Coronary artery (tissue), 2 donors: Measurements from ENCODE around the gene AP4S1.

Source experiments
- DNase-seq: peaks from one replicate; pipeline ENCODE4 v3.0.0-alpha.2; 2017; ENCODE audit warnings: low spot score
- H3K27ac ChIP-seq, 2 donors: fragments of 200-600 bp; sonication (generic); one replicate each; pipeline ENCODE4 v1.5.1; 2016 to 2019
- H3K4me3 ChIP-seq: fragments of 200-600 bp; sonication (generic); 2 replicates; pipeline ENCODE4 v1.5.1; 2016; ENCODE audit warnings: mild to moderate bottlenecking, moderate library complexity
- TF ChIP-seq, protein P1 (sequence below): fragments of 200-600 bp; sonication (generic); IDR thresholded peaks from one replicate; pipeline ENCODE4 v1.5.1; 2019; ENCODE audit warnings: antibody characterized with exemption

The AP4S1 gene

DNA sequence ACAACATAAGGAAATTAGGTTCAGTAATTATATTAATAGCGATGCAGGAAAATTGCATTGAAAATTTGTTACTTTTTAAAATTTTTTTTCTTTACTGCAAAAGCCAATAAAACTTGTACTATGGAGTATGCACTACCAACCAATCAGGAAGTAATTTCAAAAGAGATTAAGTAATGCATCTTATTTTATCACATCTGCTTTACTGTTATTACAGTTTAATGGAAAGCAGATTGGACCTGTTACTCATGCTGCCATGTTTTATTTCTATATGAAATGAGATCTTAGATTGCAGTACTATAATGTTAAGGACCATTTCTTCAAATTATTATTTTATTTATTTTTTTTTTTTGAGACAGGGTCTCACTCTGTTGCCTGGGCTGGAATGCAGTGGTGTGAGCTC, 2.4 kb downstream of the AP4S1 start:
- TF ChIP-seq, protein P1, sequence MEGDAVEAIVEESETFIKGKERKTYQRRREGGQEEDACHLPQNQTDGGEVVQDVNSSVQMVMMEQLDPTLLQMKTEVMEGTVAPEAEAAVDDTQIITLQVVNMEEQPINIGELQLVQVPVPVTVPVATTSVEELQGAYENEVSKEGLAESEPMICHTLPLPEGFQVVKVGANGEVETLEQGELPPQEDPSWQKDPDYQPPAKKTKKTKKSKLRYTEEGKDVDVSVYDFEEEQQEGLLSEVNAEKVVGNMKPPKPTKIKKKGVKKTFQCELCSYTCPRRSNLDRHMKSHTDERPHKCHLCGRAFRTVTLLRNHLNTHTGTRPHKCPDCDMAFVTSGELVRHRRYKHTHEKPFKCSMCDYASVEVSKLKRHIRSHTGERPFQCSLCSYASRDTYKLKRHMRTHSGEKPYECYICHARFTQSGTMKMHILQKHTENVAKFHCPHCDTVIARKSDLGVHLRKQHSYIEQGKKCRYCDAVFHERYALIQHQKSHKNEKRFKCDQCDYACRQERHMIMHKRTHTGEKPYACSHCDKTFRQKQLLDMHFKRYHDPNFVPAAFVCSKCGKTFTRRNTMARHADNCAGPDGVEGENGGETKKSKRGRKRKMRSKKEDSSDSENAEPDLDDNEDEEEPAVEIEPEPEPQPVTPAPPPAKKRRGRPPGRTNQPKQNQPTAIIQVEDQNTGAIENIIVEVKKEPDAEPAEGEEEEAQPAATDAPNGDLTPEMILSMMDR: no peak
- no peak overlapping the region for H3K27ac ChIP-seq
- no peak for DNase-seq
- no peak overlapping the region for H3K4me3 ChIP-seq

- no peak overlapping the region for H3K27ac ChIP-seq
- H3K4me3 ChIP-seq: no peak overlapping the region
- no peak for DNase-seq
- TF ChIP-seq, protein P1: no peak
Observed at GRCh38 chr14:31029016-31029970, 3.8 kb downstream of the AP4S1 start.

GRCh38 chr14:31030469-31030868, 5.0 kb downstream of the AP4S1 start:
- no peak for DNase-seq
- TF ChIP-seq, protein P1: no peak
- H3K4me3 ChIP-seq: no peak overlapping the region
- H3K27ac ChIP-seq: no peak overlapping the region

- H3K4me3 ChIP-seq: no peak overlapping the region
- TF ChIP-seq, protein P1: no peak
- no peak overlapping the region for H3K27ac ChIP-seq
- no peak for DNase-seq
Observed at GRCh38 chr14:31036552-31036951, 11.1 kb downstream of the AP4S1 start.

DNA sequence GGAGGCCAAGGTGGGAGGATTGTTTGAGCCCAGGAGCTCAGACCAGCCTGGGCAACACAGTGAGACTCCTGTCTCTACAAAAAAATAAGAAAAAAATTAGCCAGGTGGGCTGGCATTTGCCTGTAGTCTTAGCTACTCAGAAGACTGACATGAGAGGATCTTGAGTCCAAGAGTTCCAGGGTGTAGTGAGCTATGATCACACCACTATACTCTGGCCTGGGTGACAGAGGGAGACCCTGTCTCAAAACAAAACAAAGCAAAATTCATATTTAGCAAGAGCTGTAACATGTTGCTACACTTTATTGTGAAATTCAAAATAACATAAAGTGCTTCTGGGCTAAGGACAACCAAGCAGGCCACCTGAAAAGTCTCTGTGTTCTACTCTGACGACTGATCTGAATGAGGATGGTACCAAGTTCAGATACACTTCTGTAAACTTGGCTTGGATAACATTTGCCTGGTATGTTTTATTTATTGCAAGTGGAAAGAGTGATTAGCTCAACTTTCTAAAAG, 12.3 kb downstream of the AP4S1 start:
- H3K4me3 ChIP-seq: no peak overlapping the region
- no peak overlapping the region for H3K27ac ChIP-seq
- DNase-seq: no peak
- TF ChIP-seq, protein P1: no peak

- H3K27ac ChIP-seq: no peak overlapping the region
- no peak overlapping the region for H3K4me3 ChIP-seq
- TF ChIP-seq, protein P1: no peak
- no peak for DNase-seq
Observed at GRCh38 chr14:31038521-31039166, 13.2 kb downstream of the AP4S1 start.
